ENCODE results near the gene ITFG2. TPM values are rescaled to one million over a fixed set of nuclear protein-coding genes. Genes with fewer than 3 reads are reported as not detected.
"Not testable (repeated sequence)": the region's sequence is repeated elsewhere in the genome, so short reads cannot be mapped to it uniquely, and the experiment has no call there.

Gene ITFG2
- total RNA-seq, 2 donors from 2014 or later = 33.8 to 38.4 TPM

DNA sequence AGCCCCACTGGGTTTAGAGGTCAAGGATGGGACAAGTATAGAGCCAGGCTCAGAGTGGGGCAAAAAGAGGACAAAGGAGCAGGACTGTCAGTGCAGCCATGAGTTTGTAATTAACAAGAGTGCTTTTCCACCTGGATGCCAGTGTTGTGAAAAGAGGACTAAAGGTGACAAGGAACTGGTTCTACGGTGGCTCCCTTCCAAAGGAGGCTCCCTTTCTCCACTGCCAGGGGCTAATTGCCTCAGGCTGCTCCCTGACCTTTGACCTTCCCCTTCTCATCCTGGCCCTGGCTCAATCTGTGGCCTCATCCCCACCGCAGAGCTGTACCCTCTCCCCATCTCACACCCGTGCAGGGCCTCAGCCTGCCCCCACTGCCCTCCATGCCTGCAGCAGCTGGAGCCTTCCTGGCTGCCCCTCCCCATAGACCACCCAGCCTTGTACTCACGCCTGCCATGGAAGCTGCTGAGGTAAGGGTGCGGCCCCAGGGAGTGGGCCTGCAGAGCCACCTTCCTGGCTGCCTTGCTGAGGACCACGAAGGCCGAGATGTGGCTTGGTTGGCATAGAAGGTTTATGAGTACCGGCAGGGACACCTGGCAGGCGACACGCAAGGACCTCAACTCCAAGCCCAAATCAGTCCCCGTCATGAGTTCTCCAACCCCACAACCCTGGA, 42.5 kb upstream of the ITFG2 start:
- no peak for DNase-seq (ENCODE audit: low spot score)
- no peaks in the 10 kb centered on the region for H3K9me3 ChIP-seq
- no peak for TF ChIP-seq CTCF (IDR thresholded peaks at IDR 0.05)
- H3K4me1 ChIP-seq (ENCODE audit: control insufficient read depth in 1 of 2, low read depth in 2 of 2) = no peaks in the 10 kb centered on the region
- no peak for ATAC-seq (ENCODE audit: insufficient number of reproducible peaks, low FRiP score, low read depth)
- H3K4me3 ChIP-seq = no peak overlapping the region
- H3K27me3 ChIP-seq (replicated peaks; ENCODE audit: insufficient read depth) = no peaks in the 10 kb centered on the region
- no peaks in the 10 kb centered on the region for H3K36me3 ChIP-seq
- H3K27ac ChIP-seq = no peak overlapping the region

GRCh38 chr12:2770544-2770943, 41.9 kb upstream of the ITFG2 start:
- H3K9me3 ChIP-seq; ATAC-seq (ENCODE audit: insufficient number of reproducible peaks, low FRiP score, low read depth); H3K27ac ChIP-seq; H3K4me1 ChIP-seq (ENCODE audit: control insufficient read depth in 1 of 2, low read depth in 2 of 2); H3K36me3 ChIP-seq; H3K27me3 ChIP-seq (replicated peaks; ENCODE audit: insufficient read depth); H3K4me3 ChIP-seq; DNase-seq (ENCODE audit: low spot score): not testable (repeated sequence)

- H3K27ac ChIP-seq = no peak overlapping the region
- no peaks in the 10 kb centered on the region for H3K36me3 ChIP-seq
- H3K9me3 ChIP-seq = no peaks in the 10 kb centered on the region
- H3K27me3 ChIP-seq (replicated peaks; ENCODE audit: insufficient read depth) = no peaks in the 10 kb centered on the region
- DNase-seq (ENCODE audit: low spot score) = no peak
- TF ChIP-seq CTCF (IDR thresholded peaks at IDR 0.05) = no peak
- no peak for ATAC-seq (ENCODE audit: insufficient number of reproducible peaks, low FRiP score, low read depth)
- no peak overlapping the region for H3K4me3 ChIP-seq
- no peaks in the 10 kb centered on the region for H3K4me1 ChIP-seq (ENCODE audit: control insufficient read depth in 1 of 2, low read depth in 2 of 2)
These were observed 40.1 kb upstream of the ITFG2 start for GRCh38 chr12:2772370-2772769.

- Histone ChIP-seq H3K4me3 (no peak overlapping the region), H3K27me3 (replicated peaks; ENCODE audit: insufficient read depth) (no peaks in the 10 kb centered on the region), H3K36me3 (no peaks in the 10 kb centered on the region), H3K4me1 (ENCODE audit: control insufficient read depth in 1 of 2, low read depth in 2 of 2) (no peaks in the 10 kb centered on the region), H3K9me3 (no peaks in the 10 kb centered on the region), H3K27ac (no peak overlapping the region)
- no peak for TF ChIP-seq CTCF (IDR thresholded peaks at IDR 0.05)
- DNase-seq (ENCODE audit: low spot score) (no peak), ATAC-seq (ENCODE audit: insufficient number of reproducible peaks, low FRiP score, low read depth) (no peak)
These were observed 39.1 kb upstream of the ITFG2 start for GRCh38 chr12:2773199-2773875.

- no peak overlapping the region for H3K4me3 ChIP-seq
- H3K27ac ChIP-seq = no peak overlapping the region
- TF ChIP-seq CTCF (IDR thresholded peaks at IDR 0.05) = no peak
- no peak for DNase-seq (ENCODE audit: low spot score)
- no peaks in the 10 kb centered on the region for H3K36me3 ChIP-seq
- ATAC-seq (ENCODE audit: insufficient number of reproducible peaks, low FRiP score, low read depth) = no peak
- H3K27me3 ChIP-seq (replicated peaks; ENCODE audit: insufficient read depth) = no peaks in the 10 kb centered on the region
- no peaks in the 10 kb centered on the region for H3K4me1 ChIP-seq (ENCODE audit: control insufficient read depth in 1 of 2, low read depth in 2 of 2)
- no peaks in the 10 kb centered on the region for H3K9me3 ChIP-seq
These were observed 37.0 kb upstream of the ITFG2 start for GRCh38 chr12:2775431-2775830.

Data from thoracic aorta (tissue), 2 donors.